ENCODE data around the gene RDH8. TPM values are rescaled to one million over a fixed set of nuclear protein-coding genes. Genes with fewer than 3 reads are reported as not detected.

Gene RDH8
- total and polyA plus RNA-seq, 2 donors (not counting 3 experiments of a cell fraction or from before 2014, with no cell fraction given), result not detected

- H3K9ac ChIP-seq (replicated peaks; ENCODE audit: extremely low read depth, insufficient read depth, low read length), result no peak overlapping the region
- H3K27me3 ChIP-seq (ENCODE audit: control insufficient read depth in 2 of 2, insufficient read depth in 2 of 2, low read length in 2 of 2), result no peaks in the 10 kb centered on the region
- H3K4me1 ChIP-seq (ENCODE audit: control insufficient read depth, extremely low read depth, insufficient read depth, low read length), result no peaks in the 10 kb centered on the region
- FAIRE-seq, result no peak
- POLR2A ChIA-PET, result no interaction called here
- DNase-seq (ENCODE audit: low read depth, low spot score), result no peak
- H3K4me3 ChIP-seq (replicated peaks in 1 of 3; ENCODE audit: insufficient read depth in 1 of 3, low read depth in 1 of 3, low read length in 3 of 3), result no peak overlapping the region
- no peak overlapping the region for H3K27ac ChIP-seq (ENCODE audit: insufficient read depth, low read depth, low read length)
- H3K79me2 ChIP-seq (ENCODE audit: control insufficient read depth, insufficient read depth, low read length), result no peaks in the 10 kb centered on the region
- CTCF ChIA-PET, result interaction anchor here (1.2 kb wide), 1 partner anchor 11 kb away, joined by 3 read pairs; no protein-coding TSS in a partner anchor
- H2AFZ ChIP-seq (ENCODE audit: low read depth, low read length), result no peak overlapping the region
- intact Hi-C loops (cut with micrococcal nuclease) (no loop called here), dilution Hi-C loops (cut with MboI; ENCODE audit: extremely low pct_ligation_motif_present, low sequenced_read_pairs) (no loop called here)
- BruUV-seq (replicated peaks), result no TSS peak
- no peak overlapping the region for H3K4me2 ChIP-seq (ENCODE audit: insufficient read depth, low read length)
- H3K9me3 ChIP-seq (replicated peaks; ENCODE audit: control insufficient read depth, insufficient read depth, low read length), result no peaks in the 10 kb centered on the region
- no peaks in the 10 kb centered on the region for H3K9me1 ChIP-seq (replicated peaks; ENCODE audit: control insufficient read depth, extremely low read depth, insufficient read depth, low read length)
- TF ChIP-seq JUN (IDR thresholded peaks at IDR 0.05; ENCODE audit: borderline replicate concordance, insufficient read depth, insufficient read length, low read depth) (no peak), EZH2 (IDR thresholded peaks at IDR 0.05; ENCODE audit: borderline replicate concordance, low read depth, low read length, severe bottlenecking) (no peak), CTCF (IDR thresholded peaks at IDR 0.05; ENCODE audit: extremely low read depth in 1 of 2, insufficient read depth in 1 of 2, low read depth in 1 of 2, low read length in 2 of 2) (no peak), POLR2A (IDR thresholded peaks at IDR 0.05; ENCODE audit: low read depth, low read length) (no peak), GATA2 (IDR thresholded peaks at IDR 0.05; ENCODE audit: insufficient read depth, insufficient read length, low read depth, low read length) (no peak), POLR2AphosphoS5 (IDR thresholded peaks at IDR 0.05; ENCODE audit: insufficient read depth, low read depth, low read length) (no peak), FOS (IDR thresholded peaks at IDR 0.05; ENCODE audit: borderline replicate concordance, insufficient read depth, low read length) (no peak), MYC (IDR thresholded peaks at IDR 0.05; ENCODE audit: low read depth, low read length) (no peak), MAX (IDR thresholded peaks at IDR 0.05; ENCODE audit: insufficient read depth, insufficient read length) (no peak)
- H3K36me3 ChIP-seq (ENCODE audit: control insufficient read depth in 2 of 2, extremely low read depth in 1 of 2, insufficient read depth in 2 of 2, low read length in 2 of 2), result no peaks in the 10 kb centered on the region
- H4K20me1 ChIP-seq (replicated peaks; ENCODE audit: control insufficient read depth, extremely low read depth, insufficient read depth, low read length), result no peaks in the 10 kb centered on the region
These were observed 54.9 kb downstream of the RDH8 start for GRCh38 chr19:10068205-10068604.

All from endothelial cell of umbilical vein (primary cell).